A549 (cell line): Measurements from ENCODE around the gene TNFAIP8L1. TPM values are rescaled to one million over a fixed set of nuclear protein-coding genes. Genes with fewer than 3 reads are reported as not detected.

Source experiments
- ATAC-seq, 2 experiments: fragments of 200-7000 bp in 1 of 2; fragments of >200 bp in 1 of 2; cut with Nextera tagmentation in 1 of 2; cut with Tn5 transposase in 1 of 2; 3 replicates each; pipeline versions ENCODE4 v1.8.0 to v1.9.1; 2018 to 2020; ENCODE audit warnings: mild to moderate bottlenecking in 1 of 2, moderate library complexity in 1 of 2
- CTCF ChIA-PET: fragments of 300-600 bp; sonication (Branson Sonifier 250); formaldehyde crosslinking; extraction: SDS; loops from one replicate; lab custom pipeline; 2021; ENCODE audit warnings: antibody characterized with exemption, inconsistent platforms; lab: Yijun Ruan, JAX
- POLR2A ChIA-PET: fragments of 350-600 bp; formaldehyde crosslinking; extraction: SDS; loops from one replicate; lab custom pipeline; 2021; ENCODE audit warnings: antibody characterized with exemption, inconsistent platforms; lab: Yijun Ruan, JAX
- DNase-seq, 2 experiments: peaks; one replicate each; pipeline versions ENCODE4 v3.0.0 to v3.0.0-alpha.2; 2011 to 2016; ENCODE audit warnings: low read depth in 1 of 2, low spot score in 1 of 2
- FAIRE-seq: peaks from 2 replicates; lab custom pipeline; 2011; peaks lifted over from hg19 to GRCh38; lab: Jason Lieb, UNC
- H3K27ac ChIP-seq, 2 experiments: fragments of >200 bp; sonication (Bioruptor Twin); formaldehyde crosslinking; 3 replicates each; pipeline ENCODE4 v1.5.1; 2016 to 2017
- H3K4me1 ChIP-seq: fragments of >200 bp; sonication (Bioruptor Twin); formaldehyde crosslinking; 3 replicates; pipeline ENCODE4 v1.6.1; 2016
- H3K4me2 ChIP-seq: fragments of >200 bp; sonication (Bioruptor Twin); formaldehyde crosslinking; 3 replicates; pipeline ENCODE4 v1.6.1; 2016
- H3K4me3 ChIP-seq: fragments of >200 bp; sonication (Bioruptor Twin); formaldehyde crosslinking; 3 replicates; pipeline ENCODE4 v1.5.1; 2016
- H3K9me3 ChIP-seq: fragments of >200 bp; sonication (Bioruptor Twin); formaldehyde crosslinking; 3 replicates; pipeline ENCODE4 v1.6.1; 2016
- CBX2 ChIP-seq: fragments of 200-600 bp; sonication (generic); IDR thresholded peaks from 2 replicates; pipeline ENCODE4 v1.6.1; 2016; ENCODE audit warnings: low read depth, mild to moderate bottlenecking, borderline replicate concordance
- CBX8 ChIP-seq: fragments of 200-600 bp; sonication (generic); IDR thresholded peaks from 2 replicates; pipeline ENCODE4 v1.6.1; 2016
- CHD4 ChIP-seq: fragments of 200-600 bp; sonication (generic); IDR thresholded peaks from 2 replicates; pipeline ENCODE4 v1.6.1; 2016; ENCODE audit warnings: antibody characterized with exemption, mild to moderate bottlenecking, borderline replicate concordance
- EHF ChIP-seq: fragments of 250-450 bp; sonication (Bioruptor Pico); IDR thresholded peaks from 2 replicates; pipeline ENCODE4 v1.5.0; 2020; ENCODE audit warnings: mild to moderate bottlenecking
- ESRRA ChIP-seq: fragments of 150-350 bp; IDR thresholded peaks from 2 replicates; pipeline ENCODE4 v1.6.1; 2014; ENCODE audit warnings: mild to moderate bottlenecking, low read length, borderline replicate concordance
- FOXS1 ChIP-seq: fragments of 250-450 bp; sonication (Bioruptor Pico); IDR thresholded peaks from 2 replicates; pipeline ENCODE4 v1.5.0; 2020; ENCODE audit warnings: mild to moderate bottlenecking, moderate library complexity
- HOXB13 ChIP-seq: fragments of 250-450 bp; sonication (Bioruptor Pico); IDR thresholded peaks from 2 replicates; pipeline ENCODE4 v1.5.0; 2020; ENCODE audit warnings: low read depth, mild to moderate bottlenecking, moderate library complexity
- JUNB ChIP-seq: fragments of >200 bp; sonication (Bioruptor Twin); formaldehyde crosslinking; IDR thresholded peaks from 2 replicates; pipeline ENCODE4 v1.6.1; 2016
- KDM1A ChIP-seq: fragments of 200-600 bp; sonication (generic); IDR thresholded peaks from 2 replicates; pipeline ENCODE4 v1.6.1; 2016; ENCODE audit warnings: low read depth, mild to moderate bottlenecking
- KDM5A ChIP-seq: fragments of 200-600 bp; sonication (generic); IDR thresholded peaks from 2 replicates; pipeline ENCODE4 v1.6.1; 2016; ENCODE audit warnings: antibody characterized with exemption, mild to moderate bottlenecking
- MAZ ChIP-seq: fragments of 150-350 bp; IDR thresholded peaks from 2 replicates; pipeline ENCODE4 v1.6.1; 2014; ENCODE audit warnings: antibody characterized with exemption, low read depth, low read length, borderline replicate concordance
- NFE2L2 ChIP-seq: fragments of 150-350 bp; conservative IDR thresholded peaks from 2 replicates; pipeline ENCODE4 v1.6.1; 2014; ENCODE audit warnings: low read length
- POLR2A ChIP-seq: IDR thresholded peaks from 2 replicates; pipeline ENCODE4 v1.6.1; 2012; ENCODE audit warnings: mild to moderate bottlenecking, low read length
- POLR2AphosphoS2 ChIP-seq: conservative IDR thresholded peaks from 2 replicates; pipeline ENCODE4 v1.6.1; 2012; ENCODE audit warnings: low read length, improper control_type of control experiment, inconsistent platforms
- RAD21 ChIP-seq, 2 experiments: fragments of >200 bp in 1 of 2; sonication (Bioruptor Twin) in 1 of 2; formaldehyde crosslinking in 1 of 2; IDR thresholded peaks in 1 of 2; conservative IDR thresholded peaks in 1 of 2; 2 replicates in 1 of 2; 3 replicates in 1 of 2; pipeline ENCODE4 v1.6.1; 2012 to 2018; ENCODE audit warnings: inconsistent platforms in 1 of 2
- RCOR1 ChIP-seq: fragments of 150-350 bp; IDR thresholded peaks from 2 replicates; pipeline ENCODE4 v1.6.1; 2014; ENCODE audit warnings: antibody characterized with exemption, low read length, low read depth
- SMC3 ChIP-seq: fragments of >200 bp; sonication (Bioruptor Twin); formaldehyde crosslinking; IDR thresholded peaks from 3 replicates; pipeline ENCODE4 v1.6.1; 2018; ENCODE audit warnings: inconsistent platforms
- TFCP2L1 ChIP-seq: fragments of 250-450 bp; sonication (Bioruptor Pico); IDR thresholded peaks from 2 replicates; pipeline ENCODE4 v1.5.0; 2021; ENCODE audit warnings: mild to moderate bottlenecking
- ZC3H11A ChIP-seq: fragments of 450-650 bp; IDR thresholded peaks from 2 replicates; pipeline ENCODE4 v1.6.1; 2014; ENCODE audit warnings: antibody characterized with exemption, mild to moderate bottlenecking
- ZFP36 ChIP-seq: fragments of 450-650 bp; IDR thresholded peaks from 2 replicates; pipeline ENCODE4 v1.6.1; 2014; ENCODE audit warnings: borderline replicate concordance; ENCODE audit not compliant: partially characterized antibody
- WGBS: methylation state at CpG from one replicate; pipeline ENCODE4 v1.1.6; 2017; ENCODE audit errors: missing lambda C conversion rate; 5-methylcytosine and 5-hydroxymethylcytosine counted together
- polyA plus RNA-seq, 4 experiments: library from polyadenylated mRNA; depleted of rRNA in 3 of 4; stranded (reverse); fragments of >200 nt; fragmentation: RNase III in 1 of 4; extraction: RNeasy Plus Mini Kit Qiagen cat#74134 plus additional on column Dnase treatment in 1 of 4; gene quantifications; 2 replicates in 3 of 4; 3 replicates in 1 of 4; pipeline ENCODE4 v1.2.3, GENCODE V29; 2011 to 2017
- TF ChIP-seq, protein P1 (sequence below): fragments of 450-650 bp; IDR thresholded peaks from 2 replicates; pipeline ENCODE4 v1.6.1; 2014; ENCODE audit warnings: antibody characterized with exemption
- TF ChIP-seq, protein P2 (sequence below): fragments of 150-350 bp; IDR thresholded peaks from 2 replicates; pipeline ENCODE4 v1.6.1; 2014; ENCODE audit warnings: low read depth, mild to moderate bottlenecking, low read length
- TF ChIP-seq, protein P3 (sequence below): IDR thresholded peaks from 2 replicates; pipeline ENCODE4 v1.6.1; 2012; ENCODE audit warnings: low read depth, borderline replicate concordance
- TF ChIP-seq, protein P4 (sequence below): fragments of >200 bp; sonication (Bioruptor Twin); formaldehyde crosslinking; IDR thresholded peaks from 3 replicates; pipeline ENCODE4 v1.5.1; 2016
- TF ChIP-seq, protein P5 (sequence below): fragments of 250-450 bp; sonication (Bioruptor Pico); IDR thresholded peaks from 2 replicates; pipeline ENCODE4 v1.5.0; 2020; ENCODE audit warnings: low read depth, mild to moderate bottlenecking, moderate library complexity

TNFAIP8L1 gene
- polyA plus RNA-seq, 2 of the 4 experiments (the other 2 are of a cell fraction): 3.2 to 5.9 TPM

DNA sequence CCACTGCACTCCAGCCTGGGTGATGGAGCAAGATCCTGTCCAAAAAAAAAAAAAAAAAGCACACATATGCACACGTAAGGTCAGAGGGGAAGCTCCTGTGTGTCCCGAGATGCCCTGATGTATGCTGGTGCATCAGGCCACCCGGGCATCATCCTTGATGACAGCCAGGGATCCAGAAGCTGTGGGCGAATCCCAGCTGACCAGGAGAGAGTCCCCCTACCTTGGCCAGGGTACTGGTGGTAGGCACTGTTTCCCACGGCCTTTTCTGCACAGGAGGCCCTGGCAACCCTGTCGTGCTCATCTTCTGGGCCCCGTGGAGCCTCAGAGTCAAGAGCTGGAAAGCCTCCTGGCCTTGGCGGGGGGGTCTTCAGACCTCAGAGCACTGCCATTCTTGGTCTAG, 16.8 kb downstream of the TNFAIP8L1 start:
- Histone ChIP-seq H3K9me3 (no peaks in the 10 kb centered on the region), H3K27ac (no peak overlapping the region), H3K4me2 (no peak overlapping the region), H3K4me1 (peaks cover 4% of the 10 kb centered on the region; the same call in 1 of the 3 replicates), H3K4me3 (no peak overlapping the region)
- WGBS: 79% methylated on average over 4 of the region's 8 CpGs
- FAIRE-seq (no peak), ATAC-seq (no peak), DNase-seq (no peak)
- TF ChIP-seq FOXS1 (no peak), POLR2A (no peak), CBX8 (no peak), ESRRA (no peak), KDM1A (no peak), ZFP36 (no peak), ZC3H11A (no peak), JUNB (no peak), HOXB13 (CRISPR knock-in tag) (no peak), KDM5A (no peak), SMC3 (no peak)
- TF ChIP-seq, protein P1, sequence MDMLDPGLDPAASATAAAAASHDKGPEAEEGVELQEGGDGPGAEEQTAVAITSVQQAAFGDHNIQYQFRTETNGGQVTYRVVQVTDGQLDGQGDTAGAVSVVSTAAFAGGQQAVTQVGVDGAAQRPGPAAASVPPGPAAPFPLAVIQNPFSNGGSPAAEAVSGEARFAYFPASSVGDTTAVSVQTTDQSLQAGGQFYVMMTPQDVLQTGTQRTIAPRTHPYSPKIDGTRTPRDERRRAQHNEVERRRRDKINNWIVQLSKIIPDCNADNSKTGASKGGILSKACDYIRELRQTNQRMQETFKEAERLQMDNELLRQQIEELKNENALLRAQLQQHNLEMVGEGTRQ: no peak
- CTCF ChIA-PET: interaction anchor here (0.9 to 3.2 kb wide), 3 partner anchors 20 to 128 kb away, joined by 3 to 17 read pairs (median 3); no protein-coding TSS in a partner anchor
- POLR2A ChIA-PET: no interaction called here

DNA sequence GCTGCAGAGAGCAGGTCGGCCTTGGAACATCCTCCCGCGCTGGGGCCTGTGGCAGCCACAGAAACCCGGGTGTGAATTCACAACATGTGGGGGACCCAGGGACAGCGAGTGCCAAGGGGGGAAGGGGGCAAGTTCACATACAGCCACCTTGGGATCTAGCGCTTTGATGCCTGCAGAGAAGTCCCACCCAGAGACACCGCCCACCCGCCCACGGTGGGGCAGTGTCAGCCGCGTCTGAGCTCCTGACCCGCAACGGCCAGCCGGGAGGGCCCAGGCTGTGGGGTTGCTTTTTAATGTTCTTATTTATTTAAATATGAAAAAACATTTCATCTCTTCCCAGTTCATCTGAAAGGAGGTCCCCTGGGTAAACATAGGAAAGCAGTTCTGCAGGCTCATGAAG, 17.9 kb downstream of the TNFAIP8L1 start:
- FAIRE-seq: no peak
- no peak for ATAC-seq
- CTCF ChIA-PET: interaction anchor here (1.7 kb wide), 1 partner anchor 21 kb away, joined by 3 read pairs; no protein-coding TSS in a partner anchor

DNA sequence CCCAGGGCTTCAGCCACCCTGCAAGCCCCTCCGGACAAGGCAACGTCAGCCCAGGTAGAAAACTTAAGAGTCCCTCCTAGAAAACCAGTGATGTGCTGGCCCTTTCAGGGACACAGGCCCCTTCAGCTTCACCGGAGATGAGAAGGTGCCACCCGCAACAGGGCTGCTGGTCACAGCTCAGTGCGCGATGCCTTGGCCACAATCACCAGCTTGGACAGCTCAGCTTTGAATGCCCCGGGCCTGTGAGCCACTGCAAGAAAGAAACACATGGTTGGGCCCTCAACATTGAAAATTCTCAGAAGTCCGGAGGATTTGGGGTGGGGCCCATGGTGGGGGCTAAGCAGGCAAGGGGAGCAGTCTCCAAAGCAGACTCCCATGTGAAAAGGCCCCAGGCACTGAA, 18.5 kb downstream of the TNFAIP8L1 start:
- peaks cover 4% of the 10 kb centered on the region; the same call in 1 of the 3 replicates for H3K4me1 ChIP-seq
- no peak overlapping the region for H3K4me2 ChIP-seq
- H3K4me3 ChIP-seq: no peak overlapping the region
- H3K9me3 ChIP-seq: no peaks in the 10 kb centered on the region
- ATAC-seq (no peak), DNase-seq (no peak), FAIRE-seq (no peak)
- CTCF ChIA-PET: interaction anchor here (0.6 to 1.7 kb wide), 2 partner anchors 22 to 33 kb away, joined by 3 read pairs; no protein-coding TSS in a partner anchor
- H3K27ac ChIP-seq: no peak overlapping the region
- WGBS: 88% methylated on average over 7 of the region's 8 CpGs
- TF ChIP-seq HOXB13 (CRISPR knock-in tag) (no peak), ZC3H11A (no peak), POLR2AphosphoS2 (no peak), JUNB (no peak), MAZ (no peak), FOXS1 (no peak), RCOR1 (no peak), CBX2 (no peak), TFCP2L1 (no peak), ZFP36 (no peak), CHD4 (no peak)
- TF ChIP-seq, protein P2, sequence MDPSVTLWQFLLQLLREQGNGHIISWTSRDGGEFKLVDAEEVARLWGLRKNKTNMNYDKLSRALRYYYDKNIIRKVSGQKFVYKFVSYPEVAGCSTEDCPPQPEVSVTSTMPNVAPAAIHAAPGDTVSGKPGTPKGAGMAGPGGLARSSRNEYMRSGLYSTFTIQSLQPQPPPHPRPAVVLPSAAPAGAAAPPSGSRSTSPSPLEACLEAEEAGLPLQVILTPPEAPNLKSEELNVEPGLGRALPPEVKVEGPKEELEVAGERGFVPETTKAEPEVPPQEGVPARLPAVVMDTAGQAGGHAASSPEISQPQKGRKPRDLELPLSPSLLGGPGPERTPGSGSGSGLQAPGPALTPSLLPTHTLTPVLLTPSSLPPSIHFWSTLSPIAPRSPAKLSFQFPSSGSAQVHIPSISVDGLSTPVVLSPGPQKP: no peak
- TF ChIP-seq, protein P1: no peak
- TF ChIP-seq, protein P3, sequence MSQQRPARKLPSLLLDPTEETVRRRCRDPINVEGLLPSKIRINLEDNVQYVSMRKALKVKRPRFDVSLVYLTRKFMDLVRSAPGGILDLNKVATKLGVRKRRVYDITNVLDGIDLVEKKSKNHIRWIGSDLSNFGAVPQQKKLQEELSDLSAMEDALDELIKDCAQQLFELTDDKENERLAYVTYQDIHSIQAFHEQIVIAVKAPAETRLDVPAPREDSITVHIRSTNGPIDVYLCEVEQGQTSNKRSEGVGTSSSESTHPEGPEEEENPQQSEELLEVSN: no peak
- TF ChIP-seq, protein P4, sequence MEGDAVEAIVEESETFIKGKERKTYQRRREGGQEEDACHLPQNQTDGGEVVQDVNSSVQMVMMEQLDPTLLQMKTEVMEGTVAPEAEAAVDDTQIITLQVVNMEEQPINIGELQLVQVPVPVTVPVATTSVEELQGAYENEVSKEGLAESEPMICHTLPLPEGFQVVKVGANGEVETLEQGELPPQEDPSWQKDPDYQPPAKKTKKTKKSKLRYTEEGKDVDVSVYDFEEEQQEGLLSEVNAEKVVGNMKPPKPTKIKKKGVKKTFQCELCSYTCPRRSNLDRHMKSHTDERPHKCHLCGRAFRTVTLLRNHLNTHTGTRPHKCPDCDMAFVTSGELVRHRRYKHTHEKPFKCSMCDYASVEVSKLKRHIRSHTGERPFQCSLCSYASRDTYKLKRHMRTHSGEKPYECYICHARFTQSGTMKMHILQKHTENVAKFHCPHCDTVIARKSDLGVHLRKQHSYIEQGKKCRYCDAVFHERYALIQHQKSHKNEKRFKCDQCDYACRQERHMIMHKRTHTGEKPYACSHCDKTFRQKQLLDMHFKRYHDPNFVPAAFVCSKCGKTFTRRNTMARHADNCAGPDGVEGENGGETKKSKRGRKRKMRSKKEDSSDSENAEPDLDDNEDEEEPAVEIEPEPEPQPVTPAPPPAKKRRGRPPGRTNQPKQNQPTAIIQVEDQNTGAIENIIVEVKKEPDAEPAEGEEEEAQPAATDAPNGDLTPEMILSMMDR: no peak
- TF ChIP-seq, protein P5, sequence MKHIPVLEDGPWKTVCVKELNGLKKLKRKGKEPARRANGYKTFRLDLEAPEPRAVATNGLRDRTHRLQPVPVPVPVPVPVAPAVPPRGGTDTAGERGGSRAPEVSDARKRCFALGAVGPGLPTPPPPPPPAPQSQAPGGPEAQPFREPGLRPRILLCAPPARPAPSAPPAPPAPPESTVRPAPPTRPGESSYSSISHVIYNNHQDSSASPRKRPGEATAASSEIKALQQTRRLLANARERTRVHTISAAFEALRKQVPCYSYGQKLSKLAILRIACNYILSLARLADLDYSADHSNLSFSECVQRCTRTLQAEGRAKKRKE (CRISPR knock-in tag): no peak
- TF ChIP-seq, all 56 proteins: peak for 0
- POLR2A ChIA-PET: no interaction called here

More for the DNA sequence above, 17.9 kb downstream of the TNFAIP8L1 start:
- H3K4me2 ChIP-seq: no peak overlapping the region
- H3K9me3 ChIP-seq: no peaks in the 10 kb centered on the region
- 83% methylated on average over 2 of the region's 14 CpGs for WGBS
- no peak for TF ChIP-seq EHF (CRISPR knock-in tag)
- TF ChIP-seq KDM1A: no peak
- no peak for TF ChIP-seq NFE2L2
- TF ChIP-seq RAD21 (conservative IDR thresholded peaks at IDR 0.05 in 1 of 2, IDR thresholded peaks at IDR 0.05 in 1 of 2): no peak
- no peak for DNase-seq
- H3K4me3 ChIP-seq: no peak overlapping the region
- POLR2A ChIA-PET: no interaction called here
- peaks cover 4% of the 10 kb centered on the region; the same call in 1 of the 3 replicates for H3K4me1 ChIP-seq
- H3K27ac ChIP-seq: no peak overlapping the region
